Endothelial cell of umbilical vein (primary cell): ENCODE results near the gene CAV2. TPM values are rescaled to one million over a fixed set of nuclear protein-coding genes. Genes with fewer than 3 reads are reported as not detected.

Experiments
- BruUV-seq: library from RNA; stranded (reverse); fragments of 400-500 nt; replicated peaks from 2 replicates; lab custom pipeline; 2021; lab: Mats Ljungman, UMichigan
- CTCF ChIA-PET: fragments of 300-600, 350-600 bp; sonication (Branson Sonifier 250); formaldehyde crosslinking; loops from one replicate; lab custom pipeline; 2021; ENCODE audit warnings: antibody characterized with exemption, inconsistent platforms; lab: Charles Lee
- POLR2A ChIA-PET: fragments of 300-600, 350-600 bp; sonication (Branson Sonifier 250); formaldehyde crosslinking; loops from one replicate; lab custom pipeline; 2021; ENCODE audit warnings: antibody characterized with exemption, inconsistent platforms; lab: Charles Lee
- DNase-seq: peaks from one replicate; pipeline ENCODE4 v3.0.0-alpha.2; 2011; ENCODE audit warnings: low read depth, low spot score
- FAIRE-seq: peaks from 2 replicates; lab custom pipeline; 2011; peaks lifted over from hg19 to GRCh38; lab: Jason Lieb, UNC
- H2AFZ ChIP-seq: 2 replicates; pipeline ENCODE4 v1.6.0; 2012; ENCODE audit warnings: low read depth, low read length, control low read depth, inconsistent platforms
- H3K27ac ChIP-seq: 2 replicates; pipeline ENCODE4 v1.5.1; 2011; ENCODE audit warnings: low read depth, mild to moderate bottlenecking, control low read depth, low read length, moderate library complexity; ENCODE audit not compliant: insufficient read depth
- H3K27me3 ChIP-seq, 2 experiments: 2 replicates each; pipeline versions ENCODE4 v1.6.0 to v1.6.1; 2011; ENCODE audit warnings: low read length in 2 of 2, mixed read lengths in 1 of 2; ENCODE audit not compliant: control insufficient read depth in 2 of 2, insufficient read depth in 2 of 2
- H3K36me3 ChIP-seq, 2 experiments: 2 replicates in 1 of 2; 3 replicates in 1 of 2; pipeline ENCODE4 v1.5.1; 2011; ENCODE audit warnings: low read length in 2 of 2, mild to moderate bottlenecking in 1 of 2, moderate library complexity in 1 of 2; ENCODE audit not compliant: control insufficient read depth in 2 of 2, insufficient read depth in 2 of 2; ENCODE audit errors: extremely low read depth in 1 of 2
- H3K4me1 ChIP-seq: 3 replicates; pipeline ENCODE4 v1.5.1; 2011; ENCODE audit warnings: mild to moderate bottlenecking, low read length; ENCODE audit not compliant: control insufficient read depth, insufficient read depth; ENCODE audit errors: extremely low read depth
- H3K4me2 ChIP-seq: 2 replicates; pipeline ENCODE4 v1.6.1; 2011; ENCODE audit warnings: low read length, control low read depth, mixed read lengths; ENCODE audit not compliant: insufficient read depth
- H3K4me3 ChIP-seq, 3 experiments: fragments of 200-600 bp in 1 of 3; sonication (generic), shearing (Covaris generic) in 1 of 3; replicated peaks in 1 of 3; 2 replicates each; pipeline ENCODE4 v1.5.1; 2011 to 2016; ENCODE audit warnings: control low read depth in 3 of 3, low read length in 3 of 3, mild to moderate bottlenecking in 2 of 3, inconsistent platforms in 1 of 3, low read depth in 1 of 3, moderate library complexity in 1 of 3; ENCODE audit not compliant: insufficient read depth in 1 of 3
- H3K79me2 ChIP-seq: 2 replicates; pipeline ENCODE4 v1.6.0; 2012; ENCODE audit warnings: low read length, inconsistent platforms; ENCODE audit not compliant: control insufficient read depth, insufficient read depth
- H3K9ac ChIP-seq: replicated peaks from 2 replicates; pipeline ENCODE3; 2011; ENCODE audit warnings: low read length, control low read depth; ENCODE audit not compliant: insufficient read depth; ENCODE audit errors: extremely low read depth
- H3K9me1 ChIP-seq: replicated peaks from 3 replicates; pipeline ENCODE4 v1.6.0; 2011; ENCODE audit warnings: mild to moderate bottlenecking, low read length; ENCODE audit not compliant: control insufficient read depth, insufficient read depth; ENCODE audit errors: extremely low read depth
- H3K9me3 ChIP-seq: replicated peaks from 2 replicates; pipeline ENCODE4 v1.5.1; 2012; ENCODE audit warnings: low read length, inconsistent platforms; ENCODE audit not compliant: control insufficient read depth, insufficient read depth
- H4K20me1 ChIP-seq: replicated peaks from 2 replicates; pipeline ENCODE3; 2011; ENCODE audit warnings: mild to moderate bottlenecking, low read length; ENCODE audit not compliant: control insufficient read depth, insufficient read depth; ENCODE audit errors: extremely low read depth
- EZH2 ChIP-seq: IDR thresholded peaks from 2 replicates; pipeline ENCODE4 v1.6.1; 2012; ENCODE audit warnings: borderline replicate concordance, low read depth, mild to moderate bottlenecking, moderate library complexity, low read length, inconsistent platforms; ENCODE audit not compliant: severe bottlenecking
- FOS ChIP-seq: IDR thresholded peaks from 2 replicates; pipeline ENCODE4 v1.6.1; 2011; ENCODE audit warnings: mild to moderate bottlenecking, low read length, moderate library complexity, borderline replicate concordance; ENCODE audit not compliant: insufficient read depth
- GATA2 ChIP-seq: IDR thresholded peaks from 2 replicates; pipeline ENCODE4 v1.7.0; 2011; ENCODE audit warnings: low read depth, mild to moderate bottlenecking, moderate library complexity, mixed read lengths, low read length; ENCODE audit not compliant: insufficient read length, insufficient read depth
- JUN ChIP-seq: IDR thresholded peaks from 2 replicates; pipeline ENCODE4 v1.6.1; 2011; ENCODE audit warnings: borderline replicate concordance, low read depth; ENCODE audit not compliant: insufficient read length, insufficient read depth
- MYC ChIP-seq: IDR thresholded peaks from one replicate; pipeline ENCODE4 v1.6.1; 2011; ENCODE audit warnings: mild to moderate bottlenecking, low read depth, low read length
- POLR2A ChIP-seq: IDR thresholded peaks from 2 replicates; pipeline ENCODE4 v1.6.1; 2012; ENCODE audit warnings: low read depth, mild to moderate bottlenecking, control low read depth, low read length
- POLR2AphosphoS5 ChIP-seq: IDR thresholded peaks from 2 replicates; pipeline ENCODE4 v1.6.1; 2012; ENCODE audit warnings: low read depth, mild to moderate bottlenecking, control low read depth, low read length, moderate library complexity; ENCODE audit not compliant: insufficient read depth
- dilution Hi-C: fragments of 300-500 bp; cut with MboI; formaldehyde crosslinking; loops from one replicate; pipeline ENCODE4 v1.15.0; 2019; ENCODE audit warnings: low sequenced_read_pairs; ENCODE audit not compliant: extremely low pct_ligation_motif_present
- intact Hi-C: fragments of 100-400 bp; cut with micrococcal nuclease; formaldehyde crosslinking; loops from one replicate; pipeline ENCODE4 v1.10.0; 2022
- polyA plus RNA-seq, 4 experiments: library from polyadenylated mRNA; depleted of rRNA in 3 of 4; stranded (reverse) in 3 of 4; unstranded in 1 of 4; fragments of >200 nt; gene quantifications; 2 replicates each; pipeline versions ENCODE4 v1.2.1 to v1.2.3, GENCODE V29; 2011 to 2012; ENCODE audit warnings: missing spikeins in 1 of 4
- total RNA-seq: library from RNA; stranded (reverse); gene quantifications from 2 replicates; pipeline ENCODE4 v1.2.3, GENCODE V29; 2021
- TF ChIP-seq, protein P1 (sequence below): IDR thresholded peaks from 2 replicates; pipeline ENCODE4 v1.6.1; 2011; ENCODE audit not compliant: insufficient read depth, insufficient read length
- TF ChIP-seq, protein P2 (sequence below), 2 donors: IDR thresholded peaks; 1 replicate in 1 of 2; 2 replicates in 1 of 2; pipeline ENCODE4 v1.5.1; 2011; ENCODE audit warnings: low read length in 2 of 2, mild to moderate bottlenecking in 2 of 2, moderate library complexity in 2 of 2, control low read depth in 1 of 2, inconsistent platforms in 1 of 2, low read depth in 1 of 2; ENCODE audit not compliant: insufficient read depth in 1 of 2; ENCODE audit errors: extremely low read depth in 1 of 2

Gene CAV2
- total and polyA plus RNA-seq, 2 donors (not counting 3 experiments of a cell fraction or from before 2014, with no cell fraction given), result 179 to 327 TPM

DNA sequence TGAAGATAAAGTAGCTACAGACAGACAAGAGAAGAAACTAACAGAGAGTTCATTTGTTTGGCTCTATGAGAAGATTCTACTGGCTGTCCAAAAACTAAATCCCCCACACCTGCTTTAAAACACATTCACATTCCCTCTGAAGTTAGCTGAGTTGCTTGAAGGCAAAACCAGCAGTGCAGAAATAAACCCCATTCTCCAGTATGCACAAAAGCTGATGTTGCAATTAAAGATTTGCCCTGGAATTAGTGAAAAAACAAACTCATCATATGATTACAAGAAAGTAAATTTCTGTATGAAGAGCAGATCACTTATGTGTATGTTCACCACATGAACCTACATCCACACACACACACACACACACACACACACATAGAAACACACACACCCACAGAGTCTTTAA is 16.0 kb downstream of the CAV2 start:
- BruUV-seq, result no TSS peak

More for the DNA sequence above, 16.0 kb downstream of the CAV2 start:
- dilution Hi-C loops (loop anchor here (25.0 kb wide), 2 partner anchors 178 to 253 kb away; no protein-coding TSS in a partner anchor), intact Hi-C loops (no loop called here)
- H3K27me3 ChIP-seq, result no peaks in the 10 kb centered on the region
- FAIRE-seq (no peak), DNase-seq (no peak)
- no peaks in the 10 kb centered on the region for H3K36me3 ChIP-seq
- H3K9me3 ChIP-seq, result no peaks in the 10 kb centered on the region
- no peak overlapping the region for H3K27ac ChIP-seq
- H3K4me1 ChIP-seq, result peaks cover 34% of the 10 kb centered on the region
- no peak overlapping the region for H3K4me3 ChIP-seq
- TF ChIP-seq GATA2 (no peak), JUN (no peak), POLR2AphosphoS5 (no peak), EZH2 (no peak), MYC (no peak), FOS (no peak), POLR2A (no peak)
- TF ChIP-seq, protein P1, sequence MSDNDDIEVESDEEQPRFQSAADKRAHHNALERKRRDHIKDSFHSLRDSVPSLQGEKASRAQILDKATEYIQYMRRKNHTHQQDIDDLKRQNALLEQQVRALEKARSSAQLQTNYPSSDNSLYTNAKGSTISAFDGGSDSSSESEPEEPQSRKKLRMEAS, result no peak
- TF ChIP-seq, protein P2, sequence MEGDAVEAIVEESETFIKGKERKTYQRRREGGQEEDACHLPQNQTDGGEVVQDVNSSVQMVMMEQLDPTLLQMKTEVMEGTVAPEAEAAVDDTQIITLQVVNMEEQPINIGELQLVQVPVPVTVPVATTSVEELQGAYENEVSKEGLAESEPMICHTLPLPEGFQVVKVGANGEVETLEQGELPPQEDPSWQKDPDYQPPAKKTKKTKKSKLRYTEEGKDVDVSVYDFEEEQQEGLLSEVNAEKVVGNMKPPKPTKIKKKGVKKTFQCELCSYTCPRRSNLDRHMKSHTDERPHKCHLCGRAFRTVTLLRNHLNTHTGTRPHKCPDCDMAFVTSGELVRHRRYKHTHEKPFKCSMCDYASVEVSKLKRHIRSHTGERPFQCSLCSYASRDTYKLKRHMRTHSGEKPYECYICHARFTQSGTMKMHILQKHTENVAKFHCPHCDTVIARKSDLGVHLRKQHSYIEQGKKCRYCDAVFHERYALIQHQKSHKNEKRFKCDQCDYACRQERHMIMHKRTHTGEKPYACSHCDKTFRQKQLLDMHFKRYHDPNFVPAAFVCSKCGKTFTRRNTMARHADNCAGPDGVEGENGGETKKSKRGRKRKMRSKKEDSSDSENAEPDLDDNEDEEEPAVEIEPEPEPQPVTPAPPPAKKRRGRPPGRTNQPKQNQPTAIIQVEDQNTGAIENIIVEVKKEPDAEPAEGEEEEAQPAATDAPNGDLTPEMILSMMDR (IDR thresholded peaks at IDR 0.05; ENCODE audit: extremely low read depth in 1 of 2, insufficient read depth in 1 of 2, low read depth in 1 of 2, low read length in 2 of 2), result no peak
- ChIA-PET CTCF (interaction anchor here (1.7 kb wide), 1 partner anchor 11 kb away, joined by 4 read pairs; no protein-coding TSS in a partner anchor), POLR2A (no interaction called here)
- no peaks in the 10 kb centered on the region for H3K79me2 ChIP-seq
- H3K9me1 ChIP-seq, result no peaks in the 10 kb centered on the region
- H3K4me2 ChIP-seq, result no peak overlapping the region
- no peak overlapping the region for H2AFZ ChIP-seq
- no peak overlapping the region for H3K9ac ChIP-seq
- no peaks in the 10 kb centered on the region for H4K20me1 ChIP-seq
